GM18951 (cell line): Measurements from ENCODE around the gene SEC14L2.
"Not testable (repeated sequence)": the region's sequence is repeated elsewhere in the genome, so short reads cannot be mapped to it uniquely, and the experiment has no call there.

ENCODE experiments used
- POLR2A ChIP-seq: IDR thresholded peaks from 4 replicates; pipeline ENCODE4 v1.6.1; 2011; ENCODE audit warnings: mild to moderate bottlenecking; ENCODE audit not compliant: insufficient read length, insufficient read depth; ENCODE audit errors: extremely low read depth
- in situ Hi-C: fragments of 300-500 bp; cut with MboI; formaldehyde crosslinking; loops from one replicate; pipeline ENCODE4 v1.12.0; 2022; ENCODE audit warnings: low sequenced_read_pairs, mixed read lengths, inconsistent platforms; ENCODE audit not compliant: unreplicated experiment

The SEC14L2 gene

GRCh38 chr22:30433773-30434172 lies 37.0 kb downstream of the SEC14L2 start:
- in situ Hi-C loops: no loop called here
- no peak for TF ChIP-seq POLR2A

GRCh38 chr22:30434843-30435242 lies 38.0 kb downstream of the SEC14L2 start:
- in situ Hi-C loops: no loop called here
- TF ChIP-seq POLR2A: no peak

DNA sequence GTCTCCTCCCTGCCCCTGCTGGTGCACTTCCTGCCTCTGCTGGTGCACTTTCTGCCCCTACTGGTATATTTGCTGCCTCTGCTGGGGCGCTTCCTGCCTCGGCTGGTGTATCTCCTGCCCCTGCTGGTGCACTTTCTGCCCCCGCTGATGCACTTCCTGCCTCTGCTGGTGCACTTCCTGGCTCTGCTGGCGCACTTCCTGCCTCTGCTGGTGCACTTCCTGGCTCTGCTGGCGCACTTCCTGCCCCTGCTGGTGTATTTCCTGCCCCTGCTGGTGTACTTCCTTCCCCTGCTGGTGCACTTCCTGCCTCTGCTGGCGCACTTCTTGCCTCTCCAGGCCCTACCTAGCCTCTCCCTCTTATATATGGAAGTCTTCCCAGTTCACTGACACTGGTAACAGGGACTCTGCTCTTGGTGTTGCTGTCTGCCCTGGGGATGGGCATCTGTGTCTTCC lies 38.9 kb downstream of the SEC14L2 start:
- in situ Hi-C loops: no loop called here
- no peak for TF ChIP-seq POLR2A

GRCh38 chr22:30436196-30436595 lies 39.4 kb downstream of the SEC14L2 start:
- in situ Hi-C loops: no loop called here

GRCh38 chr22:30438559-30438958 lies 41.7 kb downstream of the SEC14L2 start:
- in situ Hi-C loops: no loop called here
- TF ChIP-seq POLR2A: no peak

More at GRCh38 chr22:30436196-30436595, 39.4 kb downstream of the SEC14L2 start:
- TF ChIP-seq POLR2A: no peak

GRCh38 chr22:30439226-30439625 lies 42.4 kb downstream of the SEC14L2 start:
- in situ Hi-C loops: no loop called here
- TF ChIP-seq POLR2A: no peak

DNA sequence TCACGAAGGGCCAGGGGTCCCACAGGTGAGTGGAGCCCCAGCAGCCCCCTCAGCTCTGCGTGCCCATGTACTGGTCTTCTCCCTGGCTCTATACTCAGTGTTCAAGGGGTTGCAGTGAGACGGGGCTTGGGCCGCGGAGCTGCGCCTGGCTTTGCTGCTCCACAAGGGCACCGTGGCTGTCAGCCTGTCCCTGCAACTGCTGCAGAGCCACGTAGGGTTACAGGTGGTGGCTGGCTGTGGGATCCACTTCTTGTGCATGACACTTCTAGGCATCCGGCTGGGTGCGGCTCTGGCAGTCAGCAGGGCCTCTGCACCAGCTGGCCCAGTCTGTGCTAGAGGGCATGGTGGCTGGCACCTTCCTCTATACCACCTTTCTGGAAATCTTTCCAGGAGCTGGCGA lies 43.0 kb downstream of the SEC14L2 start:
- no peak for TF ChIP-seq POLR2A
- in situ Hi-C loops: no loop called here

DNA sequence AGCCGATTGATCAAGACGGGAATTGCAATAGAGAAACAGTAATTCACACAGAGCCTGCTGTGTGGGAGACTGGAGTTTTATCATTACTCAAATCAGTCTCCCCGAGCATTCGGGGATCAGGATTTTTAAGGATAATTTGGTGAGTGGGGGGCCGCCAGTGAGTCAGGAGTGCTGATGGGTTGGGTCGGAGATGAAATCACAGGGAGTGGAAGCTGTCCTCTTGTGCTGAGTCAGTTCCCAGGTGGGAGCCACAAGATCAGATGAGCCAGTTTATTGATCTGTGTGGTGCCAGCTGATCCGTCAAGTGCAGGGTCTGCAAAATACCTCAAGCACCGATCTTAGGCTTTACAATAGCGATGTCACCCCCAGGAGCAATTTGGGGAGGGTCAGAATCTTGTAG lies 44.3 kb downstream of the SEC14L2 start:
- no peak for TF ChIP-seq POLR2A
- in situ Hi-C loops: no loop called here

DNA sequence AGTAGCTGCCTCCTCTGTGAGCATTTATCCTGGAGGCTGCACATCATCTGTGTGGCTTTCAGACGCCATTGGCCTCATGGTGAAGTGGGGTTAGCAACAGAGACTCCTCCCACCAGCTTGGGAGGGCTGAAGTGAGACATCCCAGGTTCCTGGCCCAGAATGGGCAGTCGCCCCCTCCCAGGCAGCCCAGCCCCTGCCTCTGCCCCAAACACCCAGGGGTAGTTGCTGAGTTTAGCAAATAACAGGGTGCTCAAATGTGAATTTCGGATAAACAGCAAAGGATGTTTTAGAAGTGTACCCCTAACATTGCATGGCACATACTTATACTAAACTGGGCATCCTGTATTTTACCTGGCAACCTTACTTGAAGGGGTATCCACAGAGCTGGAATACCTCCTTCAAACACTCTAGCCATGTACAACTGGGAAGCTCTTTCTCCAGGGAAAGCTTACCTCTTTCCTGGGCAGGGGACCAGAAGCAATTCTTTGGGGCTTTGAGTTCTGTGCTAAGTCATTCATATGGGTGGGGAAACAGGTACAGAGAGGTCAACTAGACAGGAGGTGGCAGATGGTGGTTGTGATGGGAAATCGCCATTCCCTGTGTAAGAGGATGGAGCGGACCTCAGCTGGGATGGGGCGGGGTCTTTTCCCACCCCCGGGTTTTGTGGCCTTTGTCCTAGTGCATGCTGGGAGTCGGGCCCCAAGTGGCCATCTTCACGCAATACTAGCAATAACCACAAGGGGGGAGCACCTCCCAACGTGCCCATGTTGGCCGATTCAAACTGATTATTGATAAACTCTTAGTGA lies 48.0 kb downstream of the SEC14L2 start:
- in situ Hi-C loops: no loop called here
- TF ChIP-seq POLR2A: no peak

GRCh38 chr22:30445438-30446145 lies 48.8 kb downstream of the SEC14L2 start:
- in situ Hi-C loops: no loop called here
- TF ChIP-seq POLR2A: no peak

DNA sequence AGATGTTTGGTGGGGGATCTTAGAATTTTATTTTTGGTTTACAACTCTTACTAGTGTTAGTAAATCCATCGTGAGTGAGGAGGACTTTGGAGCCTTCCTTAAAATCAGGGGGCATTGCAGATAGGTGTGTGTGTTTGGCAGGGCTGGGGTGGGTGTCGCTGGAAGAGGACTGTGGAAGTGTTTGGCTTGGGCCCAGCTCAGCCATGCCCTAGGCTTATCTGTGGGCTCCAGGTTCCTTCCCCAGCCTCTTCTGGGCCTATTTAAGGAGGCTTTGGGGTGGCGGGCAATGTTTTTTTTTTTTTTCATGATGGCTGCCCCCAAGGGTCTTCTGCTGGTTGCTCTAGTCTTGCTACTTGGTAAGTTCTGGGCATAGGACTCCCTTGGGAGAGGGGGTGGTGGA lies 50.8 kb downstream of the SEC14L2 start:
- in situ Hi-C loops: no loop called here
- TF ChIP-seq POLR2A: no peak

DNA sequence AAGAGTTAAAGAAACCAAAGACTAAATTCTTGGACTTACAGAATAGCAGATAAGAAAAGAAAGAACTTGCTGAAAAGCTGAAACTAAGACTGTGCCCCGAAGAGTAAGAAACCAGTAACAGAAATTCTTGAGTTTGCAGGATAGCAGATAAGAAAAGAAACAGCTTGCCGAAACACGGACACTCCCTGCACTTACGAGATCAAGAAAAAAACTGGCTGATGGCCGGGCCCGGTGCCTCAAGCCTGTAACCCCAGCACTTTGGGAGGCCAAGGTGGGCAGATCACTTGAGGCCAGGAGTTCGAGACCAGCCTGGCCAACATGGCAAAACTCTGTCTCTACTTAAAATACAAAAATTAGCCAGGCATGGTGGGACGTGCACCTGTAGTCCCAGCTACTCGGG lies 54.7 kb downstream of the SEC14L2 start:
- in situ Hi-C loops: not testable (repeated sequence)

DNA sequence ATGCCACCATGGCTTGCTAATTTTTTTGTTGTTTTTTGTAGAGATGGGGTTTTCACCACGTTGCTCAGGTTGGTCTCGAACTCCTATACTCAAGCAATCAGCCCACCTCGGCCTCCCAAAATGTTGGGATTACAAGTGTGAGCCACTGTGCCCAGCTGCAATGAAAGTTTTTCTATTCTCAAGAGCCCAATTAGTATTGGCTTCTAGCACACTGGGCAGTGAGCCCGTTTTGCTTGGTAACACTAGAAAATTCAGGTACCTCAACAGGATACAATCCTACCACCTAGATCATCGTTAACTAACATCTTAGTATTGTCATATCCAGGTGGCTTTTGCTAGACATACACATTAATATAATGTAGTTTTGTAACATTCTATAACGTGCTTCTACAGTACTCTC lies 56.0 kb downstream of the SEC14L2 start:
- no peak for TF ChIP-seq POLR2A
- in situ Hi-C loops: no loop called here
